Tongue (tissue), 2 donors: Measurements from ENCODE around the gene UBE2QL1. TPM values are rescaled to one million over a fixed set of nuclear protein-coding genes. Genes with fewer than 3 reads are reported as not detected.

Experiments used
- DNase-seq: peaks from one replicate; pipeline ENCODE4 v3.0.0-alpha.2; 2015
- total RNA-seq: library from RNA; depleted of rRNA; stranded (reverse); fragments of >200 nt; gene quantifications from one replicate; pipeline ENCODE4 v1.2.3, GENCODE V29; 2014

UBE2QL1 gene
- total RNA-seq, 1 donor from 2014 or later, result 2.3 TPM

- no peak for DNase-seq
These were observed 7.0 kb downstream of the UBE2QL1 start for GRCh38 chr5:6455571-6456200.

- DNase-seq, result no peak
These were observed 8.2 kb downstream of the UBE2QL1 start for GRCh38 chr5:6456766-6457370.

- no peak for DNase-seq
These were observed 8.9 kb downstream of the UBE2QL1 start for GRCh38 chr5:6457592-6457991.

GRCh38 chr5:6458833-6459232 is 10.2 kb downstream of the UBE2QL1 start:
- DNase-seq, result no peak

- DNase-seq, result no peak
These were observed 11.2 kb downstream of the UBE2QL1 start for GRCh38 chr5:6459896-6460295.

- DNase-seq, result no peak
These were observed 12.3 kb downstream of the UBE2QL1 start for GRCh38 chr5:6461006-6461405.

GRCh38 chr5:6461793-6462650 is 13.4 kb downstream of the UBE2QL1 start:
- DNase-seq, result no peak

- no peak for DNase-seq
These were observed 14.0 kb downstream of the UBE2QL1 start for GRCh38 chr5:6462671-6463070.

GRCh38 chr5:6464441-6464840 is 15.8 kb downstream of the UBE2QL1 start:
- DNase-seq, result no peak

- DNase-seq, result no peak
These were observed 17.5 kb downstream of the UBE2QL1 start for GRCh38 chr5:6465831-6466790.

- DNase-seq, result no peak
These were observed 18.4 kb downstream of the UBE2QL1 start for GRCh38 chr5:6466975-6467567.

- no peak for DNase-seq
These were observed 18.9 kb downstream of the UBE2QL1 start for GRCh38 chr5:6467591-6467990.

- DNase-seq, result no peak
These were observed 19.4 kb downstream of the UBE2QL1 start for GRCh38 chr5:6468104-6468503.

GRCh38 chr5:6468870-6469269 is 20.2 kb downstream of the UBE2QL1 start:
- DNase-seq, result no peak

- no peak for DNase-seq
These were observed 21.2 kb downstream of the UBE2QL1 start for GRCh38 chr5:6469836-6470235.

- DNase-seq, result no peak
These were observed 22.0 kb downstream of the UBE2QL1 start for GRCh38 chr5:6470672-6471071.

- DNase-seq, result no peak
These were observed 22.6 kb downstream of the UBE2QL1 start for GRCh38 chr5:6471252-6471651.

- DNase-seq, result no peak
These were observed 24.1 kb downstream of the UBE2QL1 start for GRCh38 chr5:6472792-6473191.

GRCh38 chr5:6473284-6473683 is 24.6 kb downstream of the UBE2QL1 start:
- DNase-seq, result no peak

- no peak for DNase-seq
These were observed 27.1 kb downstream of the UBE2QL1 start for GRCh38 chr5:6475626-6476312.

- no peak for DNase-seq
These were observed 27.6 kb downstream of the UBE2QL1 start for GRCh38 chr5:6476313-6476661.
